PC-3 (cell line): ENCODE data around the gene PELO. TPM values are rescaled to one million over a fixed set of nuclear protein-coding genes. Genes with fewer than 3 reads are reported as not detected.
A peak's percentile ranks its signal among the peaks of the same experiment; 100 is the strongest.

Source experiments
- ATAC-seq: fragments of 200-7000 bp; cut with Tn5 transposase; 2 replicates; pipeline ENCODE4 v1.9.1; 2020; ENCODE audit warnings: mild to moderate bottlenecking, moderate library complexity
- BruUV-seq: library from RNA; stranded (reverse); fragments of 400-500 nt; replicated peaks from 2 replicates; lab custom pipeline; 2021; lab: Mats Ljungman, UMichigan
- CTCF ChIA-PET: fragments of 300-600 bp; sonication (Branson Sonifier 250); formaldehyde crosslinking; loops from one replicate; lab custom pipeline; 2022; ENCODE audit warnings: antibody characterized with exemption; lab: Charles Lee
- POLR2A ChIA-PET: fragments of 300-600 bp; sonication (Branson Sonifier 250); formaldehyde crosslinking; loops from one replicate; lab custom pipeline; 2022; ENCODE audit warnings: antibody characterized with exemption; ENCODE audit not compliant: unreplicated experiment; lab: Charles Lee
- DNase-seq: peaks from one replicate; pipeline ENCODE4 v3.0.0-alpha.2; 2015
- H2AFZ ChIP-seq: fragments of 300-600 bp; sonication (generic); 2 replicates; pipeline ENCODE4 v1.6.0; 2016; ENCODE audit warnings: antibody characterized with exemption, low read length
- H3F3A ChIP-seq: fragments of 300-600 bp; sonication (generic); one replicate; pipeline ENCODE4 v1.6.0; 2017; ENCODE audit warnings: antibody characterized with exemption, low read length, control low read depth, mild to moderate bottlenecking; ENCODE audit not compliant: unreplicated experiment
- H3K27ac ChIP-seq: fragments of 300-600 bp; sonication (generic); 2 replicates; pipeline ENCODE4 v1.5.1; 2016; ENCODE audit warnings: mild to moderate bottlenecking, low read length
- H3K27me3 ChIP-seq: fragments of 300-600 bp; sonication (generic); 2 replicates; pipeline ENCODE4 v1.6.1; 2016; ENCODE audit warnings: low read length, mixed read lengths
- H3K36me3 ChIP-seq: fragments of 300-600 bp; sonication (generic); 2 replicates; pipeline ENCODE4 v1.6.1; 2016; ENCODE audit warnings: low read depth, mixed run types, low read length, mixed read lengths
- H3K4me1 ChIP-seq: fragments of 300-600 bp; sonication (generic); 2 replicates; pipeline ENCODE4 v1.5.1; 2016; ENCODE audit warnings: low read length; ENCODE audit not compliant: insufficient read depth
- H3K4me2 ChIP-seq: fragments of 300-600 bp; sonication (generic); 2 replicates; pipeline ENCODE4 v1.6.0; 2016; ENCODE audit warnings: low read length
- H3K4me3 ChIP-seq: fragments of 300-600 bp; sonication (generic); 2 replicates; pipeline ENCODE4 v1.5.1; 2016; ENCODE audit warnings: mild to moderate bottlenecking, low read length, mixed read lengths
- H3K79me2 ChIP-seq: fragments of 300-600 bp; sonication (generic); 2 replicates; pipeline ENCODE4 v1.6.1; 2017; ENCODE audit warnings: low read length, mixed read lengths
- H3K9ac ChIP-seq: fragments of 300-600 bp; sonication (generic); 2 replicates; pipeline ENCODE4 v1.6.0; 2016; ENCODE audit warnings: mild to moderate bottlenecking, low read length
- H3K9me2 ChIP-seq: fragments of 300-600 bp; sonication (generic); replicated peaks from 2 replicates; pipeline ENCODE4 v1.6.1; 2016; ENCODE audit warnings: mixed run types, low read length, mixed read lengths
- H3K9me3 ChIP-seq: fragments of 300-600 bp; sonication (generic); 2 replicates; pipeline ENCODE4 v1.6.1; 2016; ENCODE audit warnings: low read length, mixed read lengths
- H4K20me1 ChIP-seq: fragments of 300-600 bp; sonication (generic); 2 replicates; pipeline ENCODE4 v1.6.1; 2016; ENCODE audit warnings: low read length, mixed read lengths
- EZH2 ChIP-seq: fragments of 300-600 bp; sonication (generic); IDR thresholded peaks from one replicate; pipeline ENCODE4 v1.6.1; 2017; ENCODE audit warnings: antibody characterized with exemption, mild to moderate bottlenecking, low read length; ENCODE audit not compliant: unreplicated experiment
- EZH2phosphoT487 ChIP-seq: fragments of 300-600 bp; sonication (generic); IDR thresholded peaks from 2 replicates; pipeline ENCODE4 v1.6.1; 2018; ENCODE audit warnings: mild to moderate bottlenecking, antibody characterized with exemption, low read length, borderline replicate concordance
- intact Hi-C: fragments of 100-400 bp; cut with micrococcal nuclease; formaldehyde crosslinking; loops from 2 replicates; pipeline ENCODE4 v1.9.0; 2023
- total RNA-seq: library from RNA; depleted of rRNA; stranded (reverse); fragments of >200 nt; gene quantifications from 2 replicates; pipeline ENCODE4 v1.2.3, GENCODE V29; 2014
- TF ChIP-seq, protein P1 (sequence below): fragments of 300-600 bp; sonication (generic); conservative IDR thresholded peaks from 2 replicates; pipeline ENCODE4 v1.5.1; 2017; ENCODE audit warnings: antibody characterized with exemption, low read depth, mild to moderate bottlenecking, low read length

The PELO gene
- total RNA-seq, 1 experiment from 2014 or later: 45.3 TPM

DNA sequence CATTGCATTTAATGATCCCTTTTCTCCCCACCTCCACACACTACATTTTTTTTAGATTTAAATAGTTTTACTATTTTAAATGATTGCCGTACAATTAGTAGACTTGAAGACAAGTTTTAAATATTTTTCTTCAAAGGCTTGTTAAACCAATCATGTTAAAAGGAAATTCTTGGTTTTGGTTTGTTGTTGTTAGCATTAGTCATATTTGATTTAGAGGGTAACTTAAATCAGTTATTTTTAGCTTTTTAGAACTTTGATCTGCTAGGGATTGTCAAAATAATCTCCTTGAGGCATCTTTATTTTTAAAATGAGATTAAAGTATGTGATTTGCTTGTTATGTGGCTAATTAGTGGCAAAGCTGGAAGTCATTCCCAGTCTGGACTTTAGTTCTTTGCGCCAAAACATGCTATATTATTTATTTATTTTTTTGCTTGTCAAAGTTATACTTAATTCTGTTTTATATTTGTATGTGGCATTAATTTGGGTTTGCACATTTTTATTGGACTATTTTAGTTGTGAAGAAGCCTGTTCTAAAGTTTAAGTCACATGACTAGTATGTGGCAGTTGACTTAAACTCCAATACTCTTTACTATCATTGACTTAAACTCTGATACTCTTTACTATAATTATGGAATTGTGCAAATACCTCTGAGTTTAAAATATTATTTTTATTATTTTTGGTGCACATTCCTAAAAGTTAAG lies 14.7 kb downstream of the PELO start:
- Histone ChIP-seq H3K4me3 (peak overlapping the region; percentile 77), H3K9me3 (no peaks in the 10 kb centered on the region), H3K27me3 (no peaks in the 10 kb centered on the region), H3K79me2 (peaks cover 82% of the 10 kb centered on the region), H3K27ac (peak overlapping the region; percentile 99; the same call in 1 of the 2 replicates), H3K9me2 (no peaks in the 10 kb centered on the region), H2AFZ (no peak overlapping the region), H3K4me2 (peak overlapping the region; percentile 99), H3K36me3 (peaks cover 37% of the 10 kb centered on the region), H4K20me1 (peaks cover 52% of the 10 kb centered on the region), H3K9ac (peak overlapping the region; percentile 100), H3F3A (no peaks in the 10 kb centered on the region), H3K4me1 (peaks cover 25% of the 10 kb centered on the region)
- intact Hi-C loops: loop anchor here (5.0 kb wide), 1 partner anchor 110 kb away; no protein-coding TSS in a partner anchor
- TF ChIP-seq, protein P1, sequence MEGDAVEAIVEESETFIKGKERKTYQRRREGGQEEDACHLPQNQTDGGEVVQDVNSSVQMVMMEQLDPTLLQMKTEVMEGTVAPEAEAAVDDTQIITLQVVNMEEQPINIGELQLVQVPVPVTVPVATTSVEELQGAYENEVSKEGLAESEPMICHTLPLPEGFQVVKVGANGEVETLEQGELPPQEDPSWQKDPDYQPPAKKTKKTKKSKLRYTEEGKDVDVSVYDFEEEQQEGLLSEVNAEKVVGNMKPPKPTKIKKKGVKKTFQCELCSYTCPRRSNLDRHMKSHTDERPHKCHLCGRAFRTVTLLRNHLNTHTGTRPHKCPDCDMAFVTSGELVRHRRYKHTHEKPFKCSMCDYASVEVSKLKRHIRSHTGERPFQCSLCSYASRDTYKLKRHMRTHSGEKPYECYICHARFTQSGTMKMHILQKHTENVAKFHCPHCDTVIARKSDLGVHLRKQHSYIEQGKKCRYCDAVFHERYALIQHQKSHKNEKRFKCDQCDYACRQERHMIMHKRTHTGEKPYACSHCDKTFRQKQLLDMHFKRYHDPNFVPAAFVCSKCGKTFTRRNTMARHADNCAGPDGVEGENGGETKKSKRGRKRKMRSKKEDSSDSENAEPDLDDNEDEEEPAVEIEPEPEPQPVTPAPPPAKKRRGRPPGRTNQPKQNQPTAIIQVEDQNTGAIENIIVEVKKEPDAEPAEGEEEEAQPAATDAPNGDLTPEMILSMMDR: no peak
- no peak for TF ChIP-seq EZH2phosphoT487
- no peak for TF ChIP-seq EZH2
- ATAC-seq: no peak
- no peak for DNase-seq
- ChIA-PET CTCF (interaction anchor here (1.4 kb wide), 1 partner anchor 113 kb away, joined by 3 read pairs; no protein-coding TSS in a partner anchor), POLR2A (no interaction called here)
- BruUV-seq: no TSS peak

- no peak for ATAC-seq
- H3K9me3 ChIP-seq: no peaks in the 10 kb centered on the region
- H3K36me3 ChIP-seq: peaks cover 37% of the 10 kb centered on the region
- H2AFZ ChIP-seq: no peak overlapping the region
- peaks cover 81% of the 10 kb centered on the region for H3K79me2 ChIP-seq
- H3K4me3 ChIP-seq: peak overlapping the region; percentile 77
- no peaks in the 10 kb centered on the region for H3F3A ChIP-seq
- TF ChIP-seq, protein P1: no peak
- no peak for TF ChIP-seq EZH2
- no peak for TF ChIP-seq EZH2phosphoT487
- no peak for DNase-seq
- ChIA-PET CTCF (no interaction called here), POLR2A (no interaction called here)
- H3K9me2 ChIP-seq: no peaks in the 10 kb centered on the region
- no TSS peak for BruUV-seq
- no peak overlapping the region for H3K27ac ChIP-seq
- peaks cover 28% of the 10 kb centered on the region for H3K4me1 ChIP-seq
- H3K9ac ChIP-seq: peak overlapping the region; percentile 100
- H4K20me1 ChIP-seq: peaks cover 52% of the 10 kb centered on the region
- H3K27me3 ChIP-seq: no peaks in the 10 kb centered on the region
- intact Hi-C loops: loop anchor here (5.0 kb wide), 1 partner anchor 111 kb away; no protein-coding TSS in a partner anchor
- peak overlapping the region; percentile 99 for H3K4me2 ChIP-seq
Observed at GRCh38 chr5:52802974-52803336, 15.2 kb downstream of the PELO start.

GRCh38 chr5:52804387-52804791 lies 16.7 kb downstream of the PELO start:
- Histone ChIP-seq H3K36me3 (peaks cover 37% of the 10 kb centered on the region), H3K27me3 (no peaks in the 10 kb centered on the region), H3F3A (no peaks in the 10 kb centered on the region), H2AFZ (no peak overlapping the region), H3K9ac (no peak overlapping the region), H3K27ac (no peak overlapping the region), H3K9me3 (no peaks in the 10 kb centered on the region), H3K9me2 (no peaks in the 10 kb centered on the region), H4K20me1 (peaks cover 52% of the 10 kb centered on the region), H3K4me3 (peak overlapping the region; percentile 21; the same call in 1 of the 2 replicates), H3K79me2 (peaks cover 67% of the 10 kb centered on the region), H3K4me1 (peaks cover 20% of the 10 kb centered on the region), H3K4me2 (peak overlapping the region; percentile 99)
- no peak for ATAC-seq
- ChIA-PET CTCF (interaction anchor here (0.5 kb wide), 1 partner anchor 111 kb away, joined by 3 read pairs; no protein-coding TSS in a partner anchor), POLR2A (no interaction called here)
- BruUV-seq: no TSS peak
- intact Hi-C loops: loop anchor here (5.0 kb wide), 1 partner anchor 112 kb away; no protein-coding TSS in a partner anchor
- TF ChIP-seq EZH2: no peak
- TF ChIP-seq EZH2phosphoT487: no peak
- TF ChIP-seq, protein P1: no peak
- DNase-seq: no peak
